Measurements from ENCODE around the gene KRTAP10-5. TPM values are rescaled to one million over a fixed set of nuclear protein-coding genes. Genes with fewer than 3 reads are reported as not detected.

KRTAP10-5 gene
- total RNA-seq, 4 donors from 2014 or later: not detected

- H3K27ac ChIP-seq: no peak overlapping the region
- no peak overlapping the region for H3K4me3 ChIP-seq
- 75 to 77% methylated on average over 16 of the region's 16 CpGs for WGBS, 2 donors
- no peaks in the 10 kb centered on the region for H3K36me3 ChIP-seq
- DNase-seq (ENCODE audit: low spot score in 2 of 2): no peak
- H3K9me3 ChIP-seq: peaks cover 0 to 2% (median 0%) of the 10 kb centered on the region in 4 donors
- H3K4me1 ChIP-seq: no peaks in the 10 kb centered on the region
- no peak for TF ChIP-seq POLR2A (IDR thresholded peaks at IDR 0.05)
- no peak for TF ChIP-seq CTCF (IDR thresholded peaks at IDR 0.05)
- TF ChIP-seq EP300 (IDR thresholded peaks at IDR 0.05): no peak
- H3K27me3 ChIP-seq: no peaks in the 10 kb centered on the region
These were observed 47.7 kb downstream of the KRTAP10-5 start for GRCh38 chr21:44532712-44533111.

GRCh38 chr21:44531606-44532564 lies 48.5 kb downstream of the KRTAP10-5 start:
- no peak overlapping the region for H3K27ac ChIP-seq
- H3K27me3 ChIP-seq: no peaks in the 10 kb centered on the region
- TF ChIP-seq CTCF (IDR thresholded peaks at IDR 0.05) (no peak), EP300 (IDR thresholded peaks at IDR 0.05) (no peak), POLR2A (IDR thresholded peaks at IDR 0.05) (no peak)
- H3K4me1 ChIP-seq: no peaks in the 10 kb centered on the region
- no peaks in the 10 kb centered on the region for H3K9me3 ChIP-seq
- H3K36me3 ChIP-seq: no peaks in the 10 kb centered on the region
- no peak for DNase-seq (ENCODE audit: low spot score in 2 of 2)
- no peak overlapping the region for H3K4me3 ChIP-seq
- WGBS, 2 donors: 73 to 76% methylated on average over 30 of the region's 30 CpGs

- Histone ChIP-seq H3K27me3 (no peaks in the 10 kb centered on the region), H3K4me3 (no peak overlapping the region)
- WGBS, 2 donors: 86% methylated on average over 19 to 22 of the region's 23 CpGs
These were observed 49.4 kb downstream of the KRTAP10-5 start for GRCh38 chr21:44530903-44531605.

GRCh38 chr21:44530221-44530902 lies 50.0 kb downstream of the KRTAP10-5 start:
- no peaks in the 10 kb centered on the region for H3K4me1 ChIP-seq
- H3K27me3 ChIP-seq: no peaks in the 10 kb centered on the region
- H3K36me3 ChIP-seq: no peaks in the 10 kb centered on the region
- TF ChIP-seq EP300 (IDR thresholded peaks at IDR 0.05) (no peak), CTCF (IDR thresholded peaks at IDR 0.05) (no peak), POLR2A (IDR thresholded peaks at IDR 0.05) (no peak)
- no peak for DNase-seq (ENCODE audit: low spot score in 2 of 2)
- no peak overlapping the region for H3K4me3 ChIP-seq
- no peak overlapping the region for H3K27ac ChIP-seq
- WGBS, 2 donors: 83 to 85% methylated on average over 7 of the region's 7 CpGs
- H3K9me3 ChIP-seq: no peaks in the 10 kb centered on the region

More at GRCh38 chr21:44530903-44531605, 49.4 kb downstream of the KRTAP10-5 start:
- no peak for DNase-seq (ENCODE audit: low spot score in 2 of 2)
- no peaks in the 10 kb centered on the region for H3K36me3 ChIP-seq
- TF ChIP-seq EP300 (IDR thresholded peaks at IDR 0.05) (no peak), CTCF (IDR thresholded peaks at IDR 0.05) (no peak), POLR2A (IDR thresholded peaks at IDR 0.05) (no peak)
- H3K27ac ChIP-seq: no peak overlapping the region
- no peaks in the 10 kb centered on the region for H3K4me1 ChIP-seq
- H3K9me3 ChIP-seq: no peaks in the 10 kb centered on the region

All from tibial nerve (tissue), 4 donors.